ENCODE measurements around the gene NCKAP5. TPM values are rescaled to one million over a fixed set of nuclear protein-coding genes. Genes with fewer than 3 reads are reported as not detected.

Gene NCKAP5
- total and polyA plus RNA-seq, 7 donors = 0.03 to 1.2 (median 0.22) TPM

DNA sequence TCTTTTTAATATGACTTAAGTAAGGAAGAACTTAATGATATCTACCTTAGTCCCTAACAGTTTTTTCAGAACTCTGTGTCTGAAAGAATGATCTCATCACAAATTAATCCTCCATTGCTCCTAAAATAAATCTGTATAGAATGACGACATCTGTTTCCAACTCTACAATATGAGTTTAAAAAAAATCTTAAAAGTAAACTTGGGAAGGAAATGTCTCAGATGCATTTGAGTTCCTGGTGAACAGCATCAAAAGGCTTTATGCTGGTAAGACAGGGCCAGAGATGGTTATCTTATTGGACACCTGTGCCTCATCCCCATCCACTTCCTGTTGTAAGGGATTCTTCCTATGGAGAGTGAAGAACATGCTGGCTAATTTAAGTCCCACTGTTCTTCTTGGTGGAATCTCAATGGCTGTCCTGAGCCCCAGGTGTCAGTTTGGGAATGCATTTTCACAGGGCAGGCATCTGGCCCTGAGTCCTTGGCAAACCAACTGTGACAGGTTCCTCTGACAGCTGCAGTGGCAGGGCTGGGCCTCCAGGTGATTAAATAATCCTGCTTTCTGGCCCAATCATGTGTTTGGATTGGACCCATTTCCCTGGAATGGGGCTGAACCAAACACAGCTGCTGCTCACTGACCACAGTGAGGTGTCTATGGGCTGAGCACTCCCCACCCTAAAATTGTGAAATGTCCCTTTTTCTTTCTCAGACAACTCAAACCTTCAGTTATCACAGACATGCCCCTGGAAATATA is 12.9 kb upstream of the NCKAP5 start:
- no peak for ATAC-seq
- intact Hi-C loops (cut with DNase I) = no loop called here
- no peak for DNase-seq

DNA sequence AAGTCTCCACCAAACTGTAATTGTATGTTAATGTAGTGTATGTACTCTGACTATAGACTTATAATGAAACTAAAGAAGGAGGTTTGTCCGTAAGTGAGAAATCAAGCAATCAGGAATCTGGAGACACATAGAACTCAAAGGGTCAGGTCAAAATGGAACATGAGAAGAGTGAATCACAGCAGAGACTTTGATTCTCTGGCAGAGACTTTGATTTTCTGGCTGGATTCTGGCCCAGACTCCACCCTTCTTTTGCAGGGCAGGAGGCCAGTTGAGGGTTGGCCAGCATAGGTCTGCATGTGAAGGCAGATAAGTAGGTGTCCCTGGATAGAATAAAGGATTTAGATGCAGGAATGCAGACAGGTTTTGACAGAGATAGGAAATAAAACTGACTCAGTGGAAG is 11.0 kb upstream of the NCKAP5 start:
- WGBS, 3 donors = 31 to 32% (median 31%) methylated on average over 1 of the region's 1 CpG
- Histone ChIP-seq H3K36me3 (ENCODE audit: insufficient read depth in 1 of 2, low read depth in 1 of 2) (no peaks in the 10 kb centered on the region), H3K4me3 (no peak overlapping the region), H3K4me1 (no peaks in the 10 kb centered on the region), H3K9me3 (no peaks in the 10 kb centered on the region), H3K27me3 (ENCODE audit: insufficient read depth in 3 of 3, low read length in 2 of 3) (no peaks in the 10 kb centered on the region), H3K27ac (no peak overlapping the region)
- ATAC-seq (peak in 3 of 4 donors; percentile 65 to 87 (median 80)), DNase-seq (no peak)
- TF ChIP-seq CTCF (IDR thresholded peaks at IDR 0.05) = no peak
- intact Hi-C loops (cut with DNase I) = no loop called here

More for the DNA sequence above, 12.9 kb upstream of the NCKAP5 start:
- TF ChIP-seq CTCF (IDR thresholded peaks at IDR 0.05) = no peak
- no peak overlapping the region for H3K4me3 ChIP-seq
- no peaks in the 10 kb centered on the region for H3K4me1 ChIP-seq
- H3K27me3 ChIP-seq (ENCODE audit: insufficient read depth in 3 of 3, low read length in 2 of 3) = no peaks in the 10 kb centered on the region
- no peak overlapping the region for H3K27ac ChIP-seq
- H3K9me3 ChIP-seq = no peaks in the 10 kb centered on the region
- H3K36me3 ChIP-seq (ENCODE audit: insufficient read depth in 1 of 2, low read depth in 1 of 2) = no peaks in the 10 kb centered on the region
- WGBS, 3 donors = 25 to 33% (median 30%) methylated on average over 1 of the region's 1 CpG

GRCh38 chr2:133576714-133577113 is 8.5 kb upstream of the NCKAP5 start:
- no peak overlapping the region for H3K4me3 ChIP-seq
- ATAC-seq = no peak
- H3K27me3 ChIP-seq (ENCODE audit: insufficient read depth in 3 of 3, low read length in 2 of 3) = no peaks in the 10 kb centered on the region
- intact Hi-C loops (cut with DNase I) = no loop called here
- no peak for TF ChIP-seq CTCF (IDR thresholded peaks at IDR 0.05)
- H3K27ac ChIP-seq = no peak overlapping the region
- DNase-seq = no peak
- 80 to 100% (median 80%) methylated on average over 1 of the region's 1 CpG for WGBS, 3 donors
- no peaks in the 10 kb centered on the region for H3K4me1 ChIP-seq
- no peaks in the 10 kb centered on the region for H3K9me3 ChIP-seq
- no peaks in the 10 kb centered on the region for H3K36me3 ChIP-seq (ENCODE audit: insufficient read depth in 1 of 2, low read depth in 1 of 2)

DNA sequence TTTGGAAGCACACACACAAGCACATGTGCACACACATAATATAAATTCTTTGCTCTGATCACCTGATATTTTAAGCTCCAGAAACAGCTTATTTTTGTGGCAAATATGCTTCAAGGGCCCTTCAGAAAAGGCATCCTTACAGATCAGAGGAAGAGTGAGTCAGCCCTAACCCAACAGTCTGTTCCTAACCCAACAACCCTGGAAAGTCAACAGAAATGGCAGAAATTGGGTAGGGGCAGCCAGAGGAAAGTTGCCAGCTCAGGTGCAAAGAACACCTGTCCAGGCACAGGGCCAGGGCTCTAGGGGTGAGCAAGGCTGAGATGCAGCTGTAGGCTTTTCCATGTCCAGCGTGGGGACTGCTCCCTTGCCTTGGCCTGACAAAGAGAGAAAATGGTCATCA is 6.4 kb upstream of the NCKAP5 start:
- Histone ChIP-seq H3K36me3 (ENCODE audit: insufficient read depth in 1 of 2, low read depth in 1 of 2) (no peaks in the 10 kb centered on the region), H3K27me3 (ENCODE audit: insufficient read depth in 3 of 3, low read length in 2 of 3) (no peaks in the 10 kb centered on the region), H3K27ac (no peak overlapping the region), H3K4me3 (no peak overlapping the region), H3K4me1 (no peaks in the 10 kb centered on the region), H3K9me3 (no peaks in the 10 kb centered on the region)
- 91 to 100% (median 94%) methylated on average over 1 of the region's 1 CpG for WGBS, 3 donors
- intact Hi-C loops (cut with DNase I) = no loop called here
- DNase-seq (no peak), ATAC-seq (no peak)
- no peak for TF ChIP-seq CTCF (IDR thresholded peaks at IDR 0.05)

GRCh38 chr2:133574186-133574585 is 5.9 kb upstream of the NCKAP5 start:
- intact Hi-C loops (cut with DNase I) = no loop called here
- no peak overlapping the region for H3K27ac ChIP-seq
- 73 to 81% (median 78%) methylated on average over 5 of the region's 5 CpGs for WGBS, 3 donors
- DNase-seq = no peak
- no peaks in the 10 kb centered on the region for H3K36me3 ChIP-seq (ENCODE audit: insufficient read depth in 1 of 2, low read depth in 1 of 2)
- no peaks in the 10 kb centered on the region for H3K4me1 ChIP-seq
- ATAC-seq = no peak
- H3K27me3 ChIP-seq (ENCODE audit: insufficient read depth in 3 of 3, low read length in 2 of 3) = no peaks in the 10 kb centered on the region
- no peaks in the 10 kb centered on the region for H3K9me3 ChIP-seq
- no peak overlapping the region for H3K4me3 ChIP-seq
- no peak for TF ChIP-seq CTCF (IDR thresholded peaks at IDR 0.05)
